OCI-M2 (cell line): ENCODE measurements around the gene APBA1.
"Not testable (repeated sequence)": the region's sequence is repeated elsewhere in the genome, so short reads cannot be mapped to it uniquely, and the experiment has no call there.

ENCODE experiments used
- DNase-seq: peaks from one replicate; lab custom pipeline; 2025; ENCODE audit not compliant: unreplicated experiment; lab: John Stamatoyannopoulos, UW

The APBA1 gene

DNA sequence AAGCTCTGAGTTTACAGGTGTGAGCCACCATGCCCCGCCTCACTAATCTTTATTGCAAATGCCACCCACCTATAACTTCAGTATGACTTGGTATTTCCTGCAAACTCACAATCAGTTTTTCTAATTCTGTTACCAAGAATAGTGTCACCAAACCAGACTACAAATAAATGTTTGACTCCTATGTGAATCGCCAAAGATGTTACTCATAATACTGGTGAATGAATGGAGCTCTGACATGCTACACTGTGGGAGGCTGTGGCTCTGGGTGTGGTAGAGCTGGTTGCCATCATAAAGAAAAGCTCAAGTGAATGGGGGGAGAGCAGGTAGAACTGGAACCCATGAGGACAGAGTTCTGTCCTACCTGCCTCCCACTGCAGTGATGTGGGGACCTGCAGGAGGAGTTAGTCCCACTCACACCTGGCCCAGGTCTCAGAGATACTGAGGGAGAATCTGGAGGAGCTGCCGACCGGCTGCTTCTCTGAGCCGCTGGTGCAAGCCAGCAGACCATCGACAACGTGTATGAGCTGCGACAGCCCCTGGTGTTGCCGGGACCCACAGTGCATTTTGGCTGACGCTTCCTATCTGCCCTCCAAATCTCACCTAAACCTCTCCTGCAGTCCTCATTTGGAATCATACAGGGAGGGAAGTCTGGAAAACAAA is 251.4 kb downstream of the APBA1 start:
- no peak for DNase-seq

DNA sequence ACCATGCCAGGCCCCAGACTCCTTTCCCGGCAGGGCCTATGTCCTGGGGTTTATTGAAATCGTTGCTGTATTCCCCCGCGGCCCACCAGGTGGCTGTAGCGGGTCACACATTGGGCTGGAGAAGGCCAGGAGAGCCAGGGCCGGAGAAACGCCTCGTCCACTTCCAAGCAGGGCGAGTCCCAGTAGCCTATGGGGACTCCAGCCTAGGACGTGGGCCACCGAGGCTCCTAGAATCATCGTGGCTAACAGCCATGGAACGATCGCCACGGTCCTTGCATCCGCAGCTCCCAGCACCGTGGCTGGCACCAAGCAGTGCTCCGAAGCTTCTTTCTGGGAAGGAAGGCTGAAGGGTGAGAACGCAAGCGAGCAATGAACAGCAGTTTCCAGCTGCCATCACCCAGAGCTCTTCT is 259.4 kb downstream of the APBA1 start:
- DNase-seq = no peak

DNA sequence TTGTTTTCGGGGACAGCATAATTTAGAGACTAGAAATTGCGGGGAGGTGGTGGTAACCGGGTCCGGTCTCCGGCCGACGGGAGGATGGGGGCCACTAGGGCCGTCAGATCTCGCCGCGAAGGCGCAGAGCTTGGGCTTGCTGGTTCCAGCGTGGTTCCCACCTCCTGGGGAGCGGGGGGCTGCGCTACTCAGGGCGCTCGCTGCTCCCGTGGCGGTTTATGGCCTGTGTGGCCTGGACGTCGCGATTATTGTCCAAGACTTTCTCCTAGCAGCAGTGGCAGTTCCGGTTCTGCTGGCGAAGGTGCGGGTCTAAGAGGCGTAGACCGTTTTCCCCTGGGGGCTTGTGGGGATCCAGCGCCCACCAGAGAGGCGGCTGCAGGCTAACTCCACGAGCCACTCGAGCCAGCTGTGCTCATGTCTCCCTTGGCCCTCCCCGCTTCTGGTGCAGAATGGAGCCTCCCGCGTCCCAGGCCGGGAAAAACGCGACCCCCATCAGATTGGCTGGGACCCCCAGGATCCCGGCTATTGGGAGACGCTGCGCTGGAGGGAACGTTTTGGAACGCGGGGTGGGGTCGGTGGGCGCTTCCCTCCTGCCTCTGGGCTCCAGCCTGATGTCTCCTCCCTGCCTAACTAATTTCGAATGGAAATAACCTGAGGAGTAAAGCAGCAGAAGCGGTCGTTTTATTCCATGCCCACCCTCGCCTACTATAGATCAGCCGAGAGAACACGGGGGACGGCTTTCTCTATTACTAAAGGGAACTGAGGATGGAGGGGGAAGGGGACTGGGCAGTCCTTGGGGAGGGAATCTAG is 260.0 kb downstream of the APBA1 start:
- no peak for DNase-seq

DNA sequence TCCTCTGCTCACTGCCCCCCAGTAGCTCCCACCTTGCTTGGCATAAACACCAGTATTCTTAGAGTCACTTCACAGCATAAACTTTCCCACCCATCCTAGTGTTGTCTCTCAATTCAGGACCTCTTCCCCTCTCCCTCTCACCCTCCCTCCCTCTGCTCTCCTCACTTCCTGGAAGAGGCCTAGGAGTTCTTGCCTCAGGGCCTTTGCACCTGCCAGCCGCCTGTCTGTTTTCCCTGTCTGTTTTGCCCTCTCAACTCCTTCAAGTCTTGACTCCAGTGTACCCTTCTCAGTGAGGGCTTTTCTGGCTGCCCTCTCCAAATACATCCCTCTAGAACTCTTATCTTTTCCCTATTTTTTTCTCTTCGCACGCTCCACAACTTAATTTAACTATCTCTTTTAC is 260.9 kb downstream of the APBA1 start:
- no peak for DNase-seq

GRCh38 chr9:69409936-69410335 is 262.2 kb downstream of the APBA1 start:
- not testable (repeated sequence) for DNase-seq

DNA sequence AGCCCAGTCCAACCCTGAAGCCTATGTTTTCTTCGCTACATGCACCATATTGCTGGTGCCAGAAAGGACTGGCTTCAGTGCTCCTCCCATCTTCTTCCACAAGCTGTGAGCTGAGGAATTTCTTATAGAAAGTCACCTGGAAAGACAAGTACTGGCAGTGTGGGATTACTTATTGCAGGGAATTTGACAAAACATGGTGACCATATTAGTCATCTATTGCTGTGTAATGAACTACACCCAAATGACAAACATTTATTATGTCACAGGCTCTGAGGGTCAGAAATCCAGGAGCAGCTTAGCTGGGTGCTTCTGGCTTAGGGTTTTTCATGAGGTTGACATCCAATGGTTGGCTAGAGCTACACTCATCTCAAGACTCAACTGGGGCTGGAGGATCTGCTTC is 271.7 kb downstream of the APBA1 start:
- no peak for DNase-seq

GRCh38 chr9:69397384-69398214 is 274.6 kb downstream of the APBA1 start:
- no peak for DNase-seq

DNA sequence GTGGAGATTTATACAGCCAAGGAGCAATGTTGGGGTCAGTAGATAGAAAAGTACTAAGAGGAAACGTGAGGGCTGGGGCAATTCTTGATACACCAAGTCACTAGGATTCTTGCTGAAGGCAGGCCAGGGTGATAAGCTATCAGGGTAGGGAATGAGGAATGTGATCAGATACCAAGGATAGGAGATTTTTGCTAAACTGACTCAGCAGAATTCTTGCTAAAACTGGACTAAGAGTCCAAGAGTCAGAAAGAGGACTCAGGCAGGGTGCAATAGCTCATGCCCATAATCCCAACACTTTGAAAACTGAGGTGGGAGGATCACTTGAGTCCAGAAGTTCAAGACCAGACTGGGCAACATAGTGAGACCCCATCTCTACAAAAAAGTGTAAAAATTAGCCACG is 275.4 kb downstream of the APBA1 start:
- DNase-seq = no peak

DNA sequence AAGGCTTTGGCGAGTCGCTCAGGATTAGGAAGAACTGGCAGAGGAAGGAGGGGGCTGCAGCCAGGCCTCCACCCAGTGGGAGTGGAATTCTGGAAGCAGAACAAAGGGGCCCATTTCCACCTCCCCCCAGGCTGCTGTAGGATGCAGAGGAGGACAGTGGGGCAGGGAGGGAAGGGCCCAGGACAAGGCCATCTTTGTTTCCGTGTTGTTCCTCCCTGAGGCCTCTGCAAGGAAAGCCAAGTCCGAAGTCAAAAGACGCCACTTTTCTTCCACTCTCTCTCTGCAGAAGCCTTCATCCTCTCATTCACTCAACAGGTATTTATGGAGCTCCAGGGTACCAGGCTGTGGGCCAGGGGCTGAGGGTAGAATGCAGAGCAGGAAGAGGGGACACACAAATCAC is 276.5 kb downstream of the APBA1 start:
- no peak for DNase-seq

DNA sequence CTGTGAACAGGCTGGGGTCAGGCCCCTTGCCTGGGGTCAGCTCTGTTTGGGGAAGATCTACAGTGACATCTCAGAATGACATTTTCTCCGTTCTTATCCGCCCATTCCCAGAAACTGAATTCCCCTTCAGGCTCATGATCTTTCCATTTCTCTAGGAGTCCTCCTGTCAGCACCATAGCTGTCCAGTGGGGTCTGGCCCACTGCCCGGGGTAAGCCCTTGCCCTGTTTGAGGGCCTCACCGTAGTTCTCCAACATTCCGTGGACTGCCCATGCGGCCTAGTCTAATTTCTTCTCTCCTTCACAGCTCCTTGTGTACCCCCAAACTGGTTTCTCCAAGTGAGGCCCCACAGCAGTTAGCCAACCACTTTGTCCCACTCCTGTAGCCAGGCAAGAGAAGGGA is 278.7 kb downstream of the APBA1 start:
- no peak for DNase-seq

DNA sequence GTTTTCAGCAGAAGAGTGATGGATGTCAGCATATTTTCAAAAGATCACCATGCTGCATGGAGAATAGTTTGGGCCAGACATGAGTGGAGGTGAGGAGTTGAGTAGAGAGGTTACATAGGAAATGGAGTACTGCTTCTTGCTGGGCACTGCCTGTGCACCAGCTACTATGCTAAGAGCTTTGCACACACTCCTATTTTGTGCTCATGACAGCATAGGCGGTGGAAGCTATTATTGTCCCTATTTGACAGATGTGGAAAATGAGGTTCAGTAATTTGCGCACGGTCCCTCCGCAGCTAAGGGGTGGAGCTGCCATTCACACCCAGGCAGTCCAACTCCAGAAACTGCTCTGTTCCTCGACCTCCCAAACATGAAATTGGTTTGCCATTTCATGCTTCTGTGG is 279.3 kb downstream of the APBA1 start:
- no peak for DNase-seq

- no peak for DNase-seq
Measured at GRCh38 chr9:69391946-69392345, 280.2 kb downstream of the APBA1 start.

DNA sequence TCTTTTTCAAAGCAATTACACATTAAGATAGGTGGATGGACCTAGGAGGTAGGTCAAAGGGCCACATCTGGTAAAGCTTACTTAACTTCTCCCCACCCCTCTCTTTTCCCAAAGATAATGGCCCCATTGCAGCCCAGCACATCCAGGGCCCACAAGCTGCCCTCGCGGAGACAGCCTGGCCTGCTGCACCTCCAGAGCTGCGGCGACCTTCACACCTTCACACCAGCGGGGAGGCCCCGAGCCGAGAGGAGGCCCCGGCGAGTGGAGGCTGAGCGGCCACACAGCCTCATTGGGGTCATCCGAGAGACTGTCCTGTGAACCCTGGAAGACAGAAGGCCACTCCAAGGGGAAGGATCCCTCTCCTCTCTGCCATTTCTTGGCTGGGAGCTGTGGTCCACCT is 280.7 kb downstream of the APBA1 start:
- DNase-seq = no peak

GRCh38 chr9:69389437-69389995 is 282.7 kb downstream of the APBA1 start:
- DNase-seq = no peak

DNA sequence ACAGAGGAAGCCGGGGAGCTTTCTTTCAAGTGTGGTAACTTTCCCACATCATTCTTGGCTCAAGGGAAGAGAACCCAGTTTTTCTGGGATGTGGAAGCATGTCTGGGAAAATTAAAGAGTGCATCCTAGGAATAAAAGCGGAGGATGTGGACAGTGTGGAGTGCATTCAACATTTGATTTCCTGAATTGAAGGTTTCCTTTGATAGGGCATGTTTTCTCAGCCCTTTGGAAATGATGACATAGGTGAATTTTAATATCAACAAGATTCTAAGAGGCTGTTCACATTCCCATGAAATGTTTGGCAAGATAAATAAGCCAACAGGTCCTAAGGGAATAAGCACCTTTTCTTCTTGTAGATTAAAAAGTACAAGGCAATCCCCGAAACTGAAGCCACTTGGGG is 283.6 kb downstream of the APBA1 start:
- DNase-seq = no peak

- no peak for DNase-seq
Measured at GRCh38 chr9:69386651-69387050, 285.5 kb downstream of the APBA1 start.

DNA sequence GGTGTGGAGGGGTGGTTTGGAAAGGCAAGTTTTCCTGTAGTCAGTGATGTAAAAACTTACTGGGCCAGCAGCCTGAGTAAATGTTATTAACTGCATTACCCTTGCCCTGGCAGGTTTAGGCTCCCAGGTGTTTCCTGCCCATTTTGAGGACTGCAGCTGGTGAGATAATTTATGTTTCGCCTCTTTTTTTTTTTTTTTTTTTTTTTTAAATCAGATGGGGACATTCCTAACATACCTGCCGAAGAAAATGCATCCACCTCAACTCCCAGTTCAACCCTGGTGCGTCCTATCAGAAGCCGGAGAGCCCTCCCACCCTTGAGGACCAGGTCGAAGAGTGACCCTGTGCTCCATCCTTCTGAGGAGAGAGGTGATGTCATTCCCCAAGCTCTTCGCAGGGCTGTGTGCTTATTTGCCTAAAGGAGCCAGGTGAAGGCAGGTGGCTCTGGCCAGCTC is 286.6 kb downstream of the APBA1 start:
- no peak for DNase-seq

GRCh38 chr9:69382135-69382534 is 290.0 kb downstream of the APBA1 start:
- DNase-seq = no peak

- no peak for DNase-seq
Measured at GRCh38 chr9:69380811-69381210, 291.4 kb downstream of the APBA1 start.

DNA sequence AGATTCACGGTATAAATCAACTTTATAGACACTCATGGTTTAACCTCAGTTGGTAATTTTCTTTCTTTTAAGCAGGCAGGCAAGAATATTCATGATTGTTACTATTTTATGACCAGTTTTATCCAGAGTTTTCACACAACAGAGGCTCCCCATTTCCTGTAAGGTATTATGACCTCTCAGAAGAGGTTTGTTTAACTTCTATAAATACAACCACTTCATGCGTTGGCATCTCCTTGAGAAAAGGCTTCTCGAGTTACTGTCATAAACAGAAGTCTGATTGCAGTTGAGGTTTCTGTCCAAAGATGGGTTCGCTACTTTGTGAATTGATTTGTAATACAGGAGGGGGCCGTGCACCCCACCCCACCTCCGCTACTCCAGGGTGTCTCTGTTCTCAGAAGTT is 291.9 kb downstream of the APBA1 start:
- no peak for DNase-seq

DNA sequence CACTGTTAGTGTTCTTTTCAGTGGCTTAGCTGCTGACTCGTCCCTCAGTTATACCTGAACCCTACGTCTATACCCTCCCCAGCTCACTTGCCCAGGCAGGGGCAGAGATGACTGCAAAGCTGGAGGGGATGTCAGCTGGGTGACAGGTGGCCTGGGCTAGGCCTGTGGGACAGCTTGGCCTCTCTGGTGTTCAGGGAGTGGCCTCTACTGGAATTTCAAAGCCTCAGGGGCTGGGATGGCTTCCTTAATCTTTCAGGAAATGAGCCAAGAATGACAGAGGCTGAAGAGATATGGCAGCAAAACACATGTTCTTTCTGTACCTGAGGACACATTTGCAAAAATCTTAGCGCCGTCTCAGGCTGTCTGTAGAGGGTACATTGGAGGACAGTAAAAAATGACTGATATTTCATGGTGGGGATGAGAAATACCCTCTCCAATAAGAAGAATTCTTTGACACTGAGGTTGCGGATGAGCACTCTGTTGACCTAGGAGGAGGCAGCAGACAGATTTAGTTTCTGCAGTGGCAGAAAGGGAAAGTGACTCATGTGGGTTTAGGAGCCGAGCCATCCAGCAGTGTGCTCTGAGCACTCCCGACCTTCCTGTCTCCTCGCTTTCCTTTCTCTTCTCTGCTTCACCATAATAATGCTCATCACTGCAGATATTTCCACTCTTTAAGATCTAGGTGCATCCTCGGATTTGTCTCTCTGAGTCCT is 292.7 kb downstream of the APBA1 start:
- DNase-seq = no peak
